GM10847 (cell line): ENCODE data around the gene IFI27.

Experiments used
- POLR2A ChIP-seq: IDR thresholded peaks from 2 replicates; pipeline ENCODE4 v1.6.1; 2011; ENCODE audit not compliant: insufficient read length; ENCODE audit errors: extremely low read depth

IFI27 gene

GRCh38 chr14:94110552-94111181 is at the start of gene IFI27:
TSS of gene IFI27 (plus strand) at chr14:94110736.
- no peak for TF ChIP-seq POLR2A

- TF ChIP-seq POLR2A, result no peak
These were observed 48.1 kb upstream of the IFI27 start for GRCh38 chr14:94062344-94062940.

GRCh38 chr14:94066089-94066676 is 44.4 kb upstream of the IFI27 start:
- no peak for TF ChIP-seq POLR2A

GRCh38 chr14:94074534-94074933 is 36.0 kb upstream of the IFI27 start:
- TF ChIP-seq POLR2A, result no peak

GRCh38 chr14:94075008-94075407 is 35.5 kb upstream of the IFI27 start:
- no peak for TF ChIP-seq POLR2A

GRCh38 chr14:94077111-94077821 is 33.3 kb upstream of the IFI27 start:
- TF ChIP-seq POLR2A, result no peak

GRCh38 chr14:94077823-94078222 is 32.7 kb upstream of the IFI27 start:
- no peak for TF ChIP-seq POLR2A

GRCh38 chr14:94079891-94080620 is 30.5 kb upstream of the IFI27 start:
- TF ChIP-seq POLR2A, result no peak

GRCh38 chr14:94080621-94081385 is 29.7 kb upstream of the IFI27 start, which contains the start of the genes DDX24 and IFI27L1:
TSS of gene DDX24 (minus strand) at chr14:94081202. CDS start at chr14:94079742, 1,460 bp downstream.
TSS of gene IFI27L1 (plus strand) at chr14:94081310. CDS start at chr14:94096938, 15,628 bp downstream.
- TF ChIP-seq POLR2A, result peak; percentile 92

GRCh38 chr14:94081386-94081820 is 29.1 kb upstream of the IFI27 start:
- no peak for TF ChIP-seq POLR2A

GRCh38 chr14:94087891-94088290 is 22.6 kb upstream of the IFI27 start:
- no peak for TF ChIP-seq POLR2A

GRCh38 chr14:94088516-94088915 is 22.0 kb upstream of the IFI27 start:
- TF ChIP-seq POLR2A, result no peak

GRCh38 chr14:94089479-94089878 is 21.1 kb upstream of the IFI27 start:
- no peak for TF ChIP-seq POLR2A

- no peak for TF ChIP-seq POLR2A
These were observed 17.1 kb upstream of the IFI27 start for GRCh38 chr14:94093418-94093817.
